NCI-H2081 (cell line): ENCODE measurements around the gene MAD1L1.
"Not testable (repeated sequence)": the region's sequence is repeated elsewhere in the genome, so short reads cannot be mapped to it uniquely, and the experiment has no call there.

Experiments used
- DNase-seq, 2 experiments: peaks; one replicate each; lab custom pipeline; 2025; lab: John Stamatoyannopoulos, UW

MAD1L1 gene

GRCh38 chr7:1863091-1863900 lies 369.4 kb downstream of the MAD1L1 start:
- no peak for DNase-seq

GRCh38 chr7:1862560-1862959 lies 370.2 kb downstream of the MAD1L1 start:
- no peak for DNase-seq

- DNase-seq = no peak
Measured at GRCh38 chr7:1861799-1862458, 370.8 kb downstream of the MAD1L1 start.

- not testable (repeated sequence) for DNase-seq
Measured at GRCh38 chr7:1860881-1861798, 371.6 kb downstream of the MAD1L1 start.

GRCh38 chr7:1859266-1860035 lies 373.3 kb downstream of the MAD1L1 start:
- DNase-seq = no peak

- DNase-seq = no peak
Measured at GRCh38 chr7:1858435-1859265, 374.1 kb downstream of the MAD1L1 start.

- no peak for DNase-seq
Measured at GRCh38 chr7:1857487-1858421, 375.0 kb downstream of the MAD1L1 start.

GRCh38 chr7:1856888-1857441 lies 375.8 kb downstream of the MAD1L1 start:
- DNase-seq = no peak

GRCh38 chr7:1856161-1856887 lies 376.4 kb downstream of the MAD1L1 start:
- DNase-seq = no peak

- DNase-seq = no peak
Measured at GRCh38 chr7:1855725-1856160, 377.0 kb downstream of the MAD1L1 start.

- DNase-seq = no peak
Measured at GRCh38 chr7:1854866-1855724, 377.6 kb downstream of the MAD1L1 start.

- DNase-seq = no peak
Measured at GRCh38 chr7:1853986-1854865, 378.5 kb downstream of the MAD1L1 start.

- peak in 1 of 2 experiments; percentile 23 for DNase-seq
Measured at GRCh38 chr7:1853431-1853985, 379.2 kb downstream of the MAD1L1 start.

- no peak for DNase-seq
Measured at GRCh38 chr7:1852517-1853430, 380.0 kb downstream of the MAD1L1 start.
